Pancreas (tissue), 10 donors: ENCODE results near the gene PLGRKT. TPM values are rescaled to one million over a fixed set of nuclear protein-coding genes. Genes with fewer than 3 reads are reported as not detected.
"Not testable (repeated sequence)": the region's sequence is repeated elsewhere in the genome, so short reads cannot be mapped to it uniquely, and the experiment has no call there.

Experiments used
- ATAC-seq, 4 donors: fragments of 200-7000 bp; cut with Tn5 transposase; one replicate each; pipeline versions ENCODE4 v1.8.0 to v1.9.1; 2020; ENCODE audit warnings: mild to moderate bottlenecking in 4 of 4, moderate library complexity in 4 of 4
- DNase-seq, 6 donors: peaks; one replicate each; pipeline ENCODE4 v3.0.0-alpha.2; 2020
- FAIRE-seq: peaks from 2 replicates; lab custom pipeline; 2012; peaks lifted over from hg19 to GRCh38; lab: Jason Lieb, UNC
- H3K27ac ChIP-seq, 4 donors: fragments of 200-600 bp; sonication (generic); 1 replicate in 3 of 4; 2 replicates in 1 of 4; pipeline versions ENCODE4 v1.5.0 to v1.8.0; 2020
- H3K27me3 ChIP-seq, 4 donors: fragments of 200-600 bp; one replicate each; pipeline ENCODE4 v1.8.0; 2021
- H3K36me3 ChIP-seq, 3 donors: fragments of 200-600 bp; sonication (generic) in 1 of 3; one replicate each; pipeline versions ENCODE4 v1.5.0 to v1.8.0; 2020 to 2021
- H3K4me1 ChIP-seq, 3 donors: fragments of 200-600 bp; one replicate each; pipeline ENCODE4 v1.8.0; 2021
- H3K4me3 ChIP-seq, 4 donors: fragments of 200-600 bp; sonication (generic) in 2 of 4; one replicate each; pipeline versions ENCODE4 v1.5.0 to v1.8.0; 2020 to 2021
- H3K9me3 ChIP-seq, 4 donors: fragments of 200-600 bp; one replicate each; pipeline ENCODE4 v1.8.0; 2021
- WGBS, 2 donors: extraction: QIAGEN DNeasy Blood & Tissue Kit; methylation state at CpG; one replicate each; pipeline ENCODE4 v1.1.7; 2013; 5-methylcytosine and 5-hydroxymethylcytosine counted together
- intact Hi-C, 3 donors: fragments of 100-400 bp; cut with DNase I; formaldehyde crosslinking; loops; one replicate each; pipeline versions ENCODE4 v1.11.1 to v1.14.2; 2022
- polyA plus RNA-seq, 2 donors: library from polyadenylated mRNA; stranded (reverse); fragments of 200-250 nt; gene quantifications; one replicate each; pipeline ENCODE4 v1.2.3, GENCODE V29; 2013
- total RNA-seq, 6 donors: library from RNA; stranded (reverse); fragmentation: NEBNext Ultra II Directional in 4 of 6; extraction: Animal tissue kit (Norgen Biotek cat#: 25700) in 4 of 6; gene quantifications; one replicate each; pipeline versions ENCODE4 v1.2.1 to v1.2.4, GENCODE V29; 2021 to 2023
- TF ChIP-seq, protein P1 (sequence below), 4 donors: fragments of 200-600 bp; sonication (generic) in 3 of 4; IDR thresholded peaks; one replicate each; pipeline versions ENCODE4 v1.5.0 to v1.8.0; 2021; ENCODE audit warnings: antibody characterized with exemption in 4 of 4
- donor health status: healthy with polysubstance abuse.
- donor health status: DM: no; HTN: no; CAD: no; lungs with moderate emphysema.
- donor health status: DM: no; HTN: no; CAD: no.
- donor health status: control.
- donor health status: control.
- donor health status: Bipolar disorder and iron deficiency.
- donor health status: DM: yes; HTN: yes; CAD: no.
- donor health status: DM: no; HTN: no; CAD: no.
- donor health status: DM: no; HTN: no; CAD: no.
- donor health status: DM: yes; HTN: yes; CAD: no.

Gene PLGRKT
- total and polyA plus RNA-seq, 8 donors: 4.9 to 9.0 (median 6.6) TPM

- Histone ChIP-seq H3K36me3 (no peaks in the 10 kb centered on the region), H3K4me3 (no peak overlapping the region), H3K27me3 (no peaks in the 10 kb centered on the region), H3K4me1 (no peaks in the 10 kb centered on the region), H3K27ac (no peak overlapping the region), H3K9me3 (no peaks in the 10 kb centered on the region)
- intact Hi-C loops: no loop called here
- FAIRE-seq (no peak), ATAC-seq (no peak), DNase-seq (no peak)
- 85 to 96% methylated on average over 2 of the region's 2 CpGs for WGBS, 2 donors
- TF ChIP-seq, protein P1, sequence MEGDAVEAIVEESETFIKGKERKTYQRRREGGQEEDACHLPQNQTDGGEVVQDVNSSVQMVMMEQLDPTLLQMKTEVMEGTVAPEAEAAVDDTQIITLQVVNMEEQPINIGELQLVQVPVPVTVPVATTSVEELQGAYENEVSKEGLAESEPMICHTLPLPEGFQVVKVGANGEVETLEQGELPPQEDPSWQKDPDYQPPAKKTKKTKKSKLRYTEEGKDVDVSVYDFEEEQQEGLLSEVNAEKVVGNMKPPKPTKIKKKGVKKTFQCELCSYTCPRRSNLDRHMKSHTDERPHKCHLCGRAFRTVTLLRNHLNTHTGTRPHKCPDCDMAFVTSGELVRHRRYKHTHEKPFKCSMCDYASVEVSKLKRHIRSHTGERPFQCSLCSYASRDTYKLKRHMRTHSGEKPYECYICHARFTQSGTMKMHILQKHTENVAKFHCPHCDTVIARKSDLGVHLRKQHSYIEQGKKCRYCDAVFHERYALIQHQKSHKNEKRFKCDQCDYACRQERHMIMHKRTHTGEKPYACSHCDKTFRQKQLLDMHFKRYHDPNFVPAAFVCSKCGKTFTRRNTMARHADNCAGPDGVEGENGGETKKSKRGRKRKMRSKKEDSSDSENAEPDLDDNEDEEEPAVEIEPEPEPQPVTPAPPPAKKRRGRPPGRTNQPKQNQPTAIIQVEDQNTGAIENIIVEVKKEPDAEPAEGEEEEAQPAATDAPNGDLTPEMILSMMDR (IDR thresholded peaks at IDR 0.05): no peak
These were observed 83.5 kb downstream of the PLGRKT start for GRCh38 chr9:5354184-5354583.

- 69 to 86% methylated on average over 1 of the region's 1 CpG for whole genome bisulfite sequencing, 2 donors
These were observed 85.0 kb downstream of the PLGRKT start for GRCh38 chr9:5352637-5353248.

DNA sequence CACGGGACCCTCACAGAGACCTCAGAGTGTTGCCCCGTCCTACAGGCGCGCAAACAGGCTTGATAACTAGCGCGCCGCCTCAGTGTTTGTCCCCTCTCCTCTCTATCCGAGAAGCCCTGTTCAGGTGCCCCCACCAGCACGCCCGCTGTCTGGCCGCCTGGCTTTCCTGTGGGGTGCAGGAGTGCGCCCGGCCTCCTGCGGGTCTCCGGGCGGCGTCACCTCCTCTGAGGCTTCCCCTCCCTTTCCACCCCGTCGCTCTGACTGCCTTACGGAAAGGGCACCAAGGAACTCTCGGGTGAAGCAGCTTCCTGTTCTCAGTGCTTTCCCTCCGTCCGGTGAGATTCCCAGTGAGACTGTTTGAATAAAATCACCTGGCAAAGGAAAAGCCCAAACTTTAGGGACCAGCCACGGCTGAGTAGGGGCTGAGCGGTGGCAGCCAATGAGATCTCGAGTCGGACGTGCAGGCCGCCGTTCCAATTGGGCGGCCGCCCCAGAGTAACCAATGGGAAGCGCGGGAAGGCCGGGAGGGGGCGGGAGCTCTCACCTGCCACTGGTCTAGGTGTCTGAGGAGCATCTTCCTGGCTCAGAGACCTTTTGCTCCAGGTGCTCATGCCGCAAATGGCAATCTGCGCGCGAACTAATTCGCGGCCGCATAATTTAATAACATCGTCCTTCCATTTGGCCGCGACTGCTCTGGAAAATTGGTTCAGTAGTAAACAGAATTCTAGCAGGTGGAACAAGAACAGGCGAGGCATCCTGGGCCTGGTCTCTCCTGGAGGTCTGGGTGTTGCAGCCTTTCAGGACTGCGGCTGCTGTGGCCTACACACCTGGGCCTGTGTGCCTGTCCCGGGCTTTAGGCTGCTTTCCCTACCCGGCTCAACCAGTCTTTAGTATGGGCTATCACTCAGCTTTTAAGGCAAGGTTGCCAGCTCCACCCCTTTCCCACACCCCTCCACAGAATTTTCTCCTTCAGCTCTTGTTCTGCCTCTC is 98.4 kb downstream of the PLGRKT start, which contains the start of gene RLN1:
Gene RLN1, minus strand, starts transcription at position 885 of the 990 bp plus-strand sequence. Its CDS starts 130 bp downstream, at position 755.
- H3K4me1 ChIP-seq, H3K4me3 ChIP-seq, H3K27ac ChIP-seq, H3K27me3 ChIP-seq, H3K9me3 ChIP-seq, intact Hi-C loops, H3K36me3 ChIP-seq: not testable (repeated sequence)
- ATAC-seq (peak; percentile 100), FAIRE-seq (peak; percentile 88), DNase-seq (peak in 3 of 6 donors; percentile 13 to 30 (median 17))
- WGBS, 2 donors: 15 to 21% methylated on average over 14 of the region's 50 CpGs

More at GRCh38 chr9:5352637-5353248, 85.0 kb downstream of the PLGRKT start:
- DNase-seq (no peak), FAIRE-seq (no peak), ATAC-seq (no peak)
- Histone ChIP-seq H3K9me3 (no peaks in the 10 kb centered on the region), H3K4me1 (no peaks in the 10 kb centered on the region), H3K27ac (no peak overlapping the region), H3K36me3 (no peaks in the 10 kb centered on the region), H3K4me3 (no peak overlapping the region), H3K27me3 (no peaks in the 10 kb centered on the region)
- intact Hi-C loops: no loop called here
- TF ChIP-seq, protein P1 (IDR thresholded peaks at IDR 0.05): no peak

DNA sequence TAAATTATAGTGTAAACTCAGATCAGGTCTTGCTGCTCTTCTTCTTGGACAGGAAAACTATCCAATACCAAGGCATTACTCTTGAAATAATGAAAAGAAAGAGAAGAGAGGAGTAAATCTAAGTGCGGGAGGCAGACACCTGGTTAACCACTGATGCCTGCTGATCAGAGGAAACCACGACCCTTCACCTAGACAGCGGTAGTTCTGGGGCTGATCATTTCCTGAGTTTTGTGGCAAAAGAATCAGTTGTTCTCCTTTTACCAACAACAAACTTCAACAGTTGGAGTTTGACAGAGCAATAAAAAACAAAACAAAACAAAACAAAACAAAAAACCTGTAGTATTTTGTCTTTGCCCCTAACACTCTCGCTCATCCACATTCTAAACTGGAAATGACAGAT is 101.0 kb downstream of the PLGRKT start:
- H3K27me3 ChIP-seq: no peaks in the 10 kb centered on the region
- H3K9me3 ChIP-seq: no peaks in the 10 kb centered on the region
- FAIRE-seq (no peak), DNase-seq (no peak), ATAC-seq (no peak)
- intact Hi-C loops: no loop called here
- H3K4me3 ChIP-seq: no peak overlapping the region
- H3K4me1 ChIP-seq: no peaks in the 10 kb centered on the region
- 71% methylated on average over 4 of the region's 4 CpGs for WGBS, 2 donors
- no peaks in the 10 kb centered on the region for H3K36me3 ChIP-seq
- H3K27ac ChIP-seq: no peak overlapping the region
- TF ChIP-seq, protein P1 (IDR thresholded peaks at IDR 0.05): no peak

DNA sequence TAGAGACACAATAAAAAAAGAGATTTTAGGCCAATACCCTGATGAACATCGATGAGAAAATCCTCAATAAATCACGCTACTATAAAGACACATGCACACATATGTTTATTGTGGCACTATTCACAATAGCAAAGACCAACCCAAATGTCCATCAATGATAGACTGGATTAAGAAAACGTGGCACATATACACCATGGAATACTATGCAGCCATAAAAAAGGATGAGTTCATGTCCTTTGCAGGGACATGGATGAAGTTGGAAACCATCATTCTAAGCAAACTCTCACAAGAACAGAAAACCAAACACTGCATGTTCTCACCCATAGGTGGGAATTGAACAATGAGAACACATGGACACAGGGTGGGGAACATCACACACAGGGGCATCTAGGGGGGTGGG is 106.4 kb downstream of the PLGRKT start:
- H3K4me1 ChIP-seq, H3K27me3 ChIP-seq, DNase-seq, H3K9me3 ChIP-seq, FAIRE-seq, ATAC-seq, H3K4me3 ChIP-seq, H3K36me3 ChIP-seq, H3K27ac ChIP-seq, intact Hi-C loops: not testable (repeated sequence)
- whole genome bisulfite sequencing, 2 donors: 73 to 78% methylated on average over 3 of the region's 3 CpGs
